Heart left ventricle (tissue), 13 donors: ENCODE data around the gene MYMK.

ENCODE experiments used
- POLR2A ChIP-seq, 2 donors: fragments of 450-650 bp; IDR thresholded peaks; one replicate each; pipeline ENCODE4 v1.6.1; 2017; ENCODE audit warnings: antibody characterized with exemption in 2 of 2, mild to moderate bottlenecking in 2 of 2, moderate library complexity in 2 of 2
- TF ChIP-seq, protein P1 (sequence below), 12 donors: fragments of 200-600 bp; sonication (generic) in 4 of 12; IDR thresholded peaks; one replicate each; pipeline versions ENCODE4 v1.5.0 to v1.8.0; 2018 to 2022; ENCODE audit warnings: antibody characterized with exemption in 12 of 12, mild to moderate bottlenecking in 5 of 12
- donor health status: ischemic (EF 13 %, LVEDD 7.1; RV severe dilation, severe dysfunction).
- donor health status: DM: no; HTN: yes; CAD: no.
- donor health status: DM: no; HTN: no; CAD: no.
- donor health status: ischemic (EF 25% LVEDD 6.9; RV normal size, moderate dysfunction).
- donor health status: ischemic (EF 25% LVEDD 5.7; RV mildly dilated, moderate dysfunction).
- donor health status: ischemic (EF 35%, LVEDD 5.7; RV mildly dilated, moderate dysfunction).
- donor health status: nonischemic (EF 11% LVEDD 7.7; RV severe dilation, severe dysfunction).
- donor health status: DM: yes; HTN: yes; CAD: no.
- donor health status: PGD.
- donor health status: ischemic (EF 29% LVEDD 5.4; RV normal size, mild dysfunction).
- donor health status: nonischemic (EF 23%, LVEDD 6.1; RV moderate dilation, normal function).

GRCh38 chr9:133505186-133505830 is 19.5 kb downstream of the MYMK start:
- TF ChIP-seq POLR2A (IDR thresholded peaks at IDR 0.05) = no peak
- TF ChIP-seq, protein P1, sequence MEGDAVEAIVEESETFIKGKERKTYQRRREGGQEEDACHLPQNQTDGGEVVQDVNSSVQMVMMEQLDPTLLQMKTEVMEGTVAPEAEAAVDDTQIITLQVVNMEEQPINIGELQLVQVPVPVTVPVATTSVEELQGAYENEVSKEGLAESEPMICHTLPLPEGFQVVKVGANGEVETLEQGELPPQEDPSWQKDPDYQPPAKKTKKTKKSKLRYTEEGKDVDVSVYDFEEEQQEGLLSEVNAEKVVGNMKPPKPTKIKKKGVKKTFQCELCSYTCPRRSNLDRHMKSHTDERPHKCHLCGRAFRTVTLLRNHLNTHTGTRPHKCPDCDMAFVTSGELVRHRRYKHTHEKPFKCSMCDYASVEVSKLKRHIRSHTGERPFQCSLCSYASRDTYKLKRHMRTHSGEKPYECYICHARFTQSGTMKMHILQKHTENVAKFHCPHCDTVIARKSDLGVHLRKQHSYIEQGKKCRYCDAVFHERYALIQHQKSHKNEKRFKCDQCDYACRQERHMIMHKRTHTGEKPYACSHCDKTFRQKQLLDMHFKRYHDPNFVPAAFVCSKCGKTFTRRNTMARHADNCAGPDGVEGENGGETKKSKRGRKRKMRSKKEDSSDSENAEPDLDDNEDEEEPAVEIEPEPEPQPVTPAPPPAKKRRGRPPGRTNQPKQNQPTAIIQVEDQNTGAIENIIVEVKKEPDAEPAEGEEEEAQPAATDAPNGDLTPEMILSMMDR (IDR thresholded peaks at IDR 0.05) = no peak
